ENCODE data around the gene FLRT1. TPM values are rescaled to one million over a fixed set of nuclear protein-coding genes. Genes with fewer than 3 reads are reported as not detected.

Gene FLRT1
- total and polyA plus RNA-seq, 4 donors, result 0.02 to 0.32 (median 0.05) TPM; not detected in 1

GRCh38 chr11:64022125-64022784 is 13.5 kb upstream of the FLRT1 start:
- TF ChIP-seq TAF1 (conservative IDR thresholded peaks at IDR 0.05), result no peak
- TF ChIP-seq RXRA (IDR thresholded peaks at IDR 0.05), result no peak
- TF ChIP-seq, protein P1, sequence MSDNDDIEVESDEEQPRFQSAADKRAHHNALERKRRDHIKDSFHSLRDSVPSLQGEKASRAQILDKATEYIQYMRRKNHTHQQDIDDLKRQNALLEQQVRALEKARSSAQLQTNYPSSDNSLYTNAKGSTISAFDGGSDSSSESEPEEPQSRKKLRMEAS (IDR thresholded peaks at IDR 0.05), result no peak
- TF ChIP-seq HNF4G (IDR thresholded peaks at IDR 0.05), result no peak
- no peak for TF ChIP-seq EGR1 (IDR thresholded peaks at IDR 0.05; ENCODE audit: low read depth in 2 of 2)
- TF ChIP-seq FOXA1 (IDR thresholded peaks at IDR 0.05), result no peak
- no peak for TF ChIP-seq SP1 (IDR thresholded peaks at IDR 0.05)
- TF ChIP-seq FOXA2 (IDR thresholded peaks at IDR 0.05), result no peak
- TF ChIP-seq, protein P2, sequence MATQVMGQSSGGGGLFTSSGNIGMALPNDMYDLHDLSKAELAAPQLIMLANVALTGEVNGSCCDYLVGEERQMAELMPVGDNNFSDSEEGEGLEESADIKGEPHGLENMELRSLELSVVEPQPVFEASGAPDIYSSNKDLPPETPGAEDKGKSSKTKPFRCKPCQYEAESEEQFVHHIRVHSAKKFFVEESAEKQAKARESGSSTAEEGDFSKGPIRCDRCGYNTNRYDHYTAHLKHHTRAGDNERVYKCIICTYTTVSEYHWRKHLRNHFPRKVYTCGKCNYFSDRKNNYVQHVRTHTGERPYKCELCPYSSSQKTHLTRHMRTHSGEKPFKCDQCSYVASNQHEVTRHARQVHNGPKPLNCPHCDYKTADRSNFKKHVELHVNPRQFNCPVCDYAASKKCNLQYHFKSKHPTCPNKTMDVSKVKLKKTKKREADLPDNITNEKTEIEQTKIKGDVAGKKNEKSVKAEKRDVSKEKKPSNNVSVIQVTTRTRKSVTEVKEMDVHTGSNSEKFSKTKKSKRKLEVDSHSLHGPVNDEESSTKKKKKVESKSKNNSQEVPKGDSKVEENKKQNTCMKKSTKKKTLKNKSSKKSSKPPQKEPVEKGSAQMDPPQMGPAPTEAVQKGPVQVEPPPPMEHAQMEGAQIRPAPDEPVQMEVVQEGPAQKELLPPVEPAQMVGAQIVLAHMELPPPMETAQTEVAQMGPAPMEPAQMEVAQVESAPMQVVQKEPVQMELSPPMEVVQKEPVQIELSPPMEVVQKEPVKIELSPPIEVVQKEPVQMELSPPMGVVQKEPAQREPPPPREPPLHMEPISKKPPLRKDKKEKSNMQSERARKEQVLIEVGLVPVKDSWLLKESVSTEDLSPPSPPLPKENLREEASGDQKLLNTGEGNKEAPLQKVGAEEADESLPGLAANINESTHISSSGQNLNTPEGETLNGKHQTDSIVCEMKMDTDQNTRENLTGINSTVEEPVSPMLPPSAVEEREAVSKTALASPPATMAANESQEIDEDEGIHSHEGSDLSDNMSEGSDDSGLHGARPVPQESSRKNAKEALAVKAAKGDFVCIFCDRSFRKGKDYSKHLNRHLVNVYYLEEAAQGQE (IDR thresholded peaks at IDR 0.05), result no peak
- Histone ChIP-seq H3K4me1 (ENCODE audit: control insufficient read depth in 4 of 4, insufficient read depth in 4 of 4, low read length in 3 of 4) (no peaks in the 10 kb centered on the region), H3K4me3 (ENCODE audit: low read depth in 1 of 3, low read length in 3 of 3) (no peak overlapping the region), H3K27me3 (ENCODE audit: control insufficient read depth in 4 of 4, insufficient read depth in 4 of 4, low read length in 3 of 4) (no peaks in the 10 kb centered on the region), H3K36me3 (ENCODE audit: control insufficient read depth in 4 of 4, insufficient read depth in 3 of 4, low read depth in 1 of 4, low read length in 3 of 4) (no peaks in the 10 kb centered on the region), H3K9ac (ENCODE audit: low read depth in 1 of 2, low read length in 2 of 2) (no peak overlapping the region), H3K27ac (ENCODE audit: low read depth in 1 of 2, low read length in 2 of 2) (no peak overlapping the region), H3K9me3 (ENCODE audit: control insufficient read depth in 4 of 4, low read length in 3 of 4) (no peaks in the 10 kb centered on the region)
- 91% methylated on average over 14 of the region's 14 CpGs for WGBS
- DNase-seq (ENCODE audit: low spot score), result no peak

DNA sequence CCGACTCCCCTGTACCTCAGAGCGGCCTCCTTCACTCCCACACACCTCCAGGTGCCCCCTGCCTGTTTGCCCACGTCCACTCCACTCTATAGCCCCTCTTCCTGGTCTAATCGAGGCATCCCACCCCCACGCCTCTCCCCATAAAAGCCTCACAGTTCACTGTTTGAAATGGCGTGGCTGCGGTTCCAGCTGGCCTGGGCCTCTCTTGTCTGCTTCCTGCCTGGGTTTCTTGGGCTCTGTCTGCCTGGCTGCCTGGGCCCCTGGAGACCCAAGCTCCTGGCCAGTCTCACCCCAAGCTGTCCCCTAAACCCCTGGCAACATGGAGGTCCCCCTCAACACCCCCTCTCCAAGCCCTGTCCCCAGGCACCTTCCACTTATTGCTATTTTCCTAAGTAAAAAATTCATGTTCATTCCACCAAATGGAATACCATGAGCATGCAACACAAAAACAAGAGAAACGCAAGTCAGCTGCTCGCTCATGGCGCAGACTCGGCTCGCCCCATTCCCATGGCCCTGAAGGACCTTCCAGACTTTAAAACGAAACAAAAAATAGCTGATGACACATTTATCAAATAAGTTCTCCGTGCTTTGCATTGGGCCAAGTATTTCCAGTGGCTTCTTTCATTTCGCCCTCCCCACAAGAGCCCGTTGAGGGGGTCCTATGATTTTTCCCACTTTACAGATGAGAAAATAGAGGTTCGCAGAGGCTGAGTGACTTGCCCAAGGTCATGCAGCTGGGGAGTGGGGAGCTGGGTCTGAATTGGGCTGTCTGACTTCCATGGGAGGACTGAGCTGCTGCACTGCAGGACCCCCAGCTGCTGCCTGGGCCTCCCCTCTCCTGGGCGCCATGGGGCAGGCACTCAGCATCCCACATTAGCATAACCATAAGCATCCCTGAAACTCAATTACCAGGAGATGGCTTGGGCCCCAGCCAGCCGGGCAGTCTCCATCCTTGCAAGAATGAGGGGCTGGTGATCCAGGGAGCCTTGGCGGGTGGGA is 11.7 kb upstream of the FLRT1 start:
- no peak for TF ChIP-seq NR2F2 (IDR thresholded peaks at IDR 0.05)
- TF ChIP-seq, protein P3, sequence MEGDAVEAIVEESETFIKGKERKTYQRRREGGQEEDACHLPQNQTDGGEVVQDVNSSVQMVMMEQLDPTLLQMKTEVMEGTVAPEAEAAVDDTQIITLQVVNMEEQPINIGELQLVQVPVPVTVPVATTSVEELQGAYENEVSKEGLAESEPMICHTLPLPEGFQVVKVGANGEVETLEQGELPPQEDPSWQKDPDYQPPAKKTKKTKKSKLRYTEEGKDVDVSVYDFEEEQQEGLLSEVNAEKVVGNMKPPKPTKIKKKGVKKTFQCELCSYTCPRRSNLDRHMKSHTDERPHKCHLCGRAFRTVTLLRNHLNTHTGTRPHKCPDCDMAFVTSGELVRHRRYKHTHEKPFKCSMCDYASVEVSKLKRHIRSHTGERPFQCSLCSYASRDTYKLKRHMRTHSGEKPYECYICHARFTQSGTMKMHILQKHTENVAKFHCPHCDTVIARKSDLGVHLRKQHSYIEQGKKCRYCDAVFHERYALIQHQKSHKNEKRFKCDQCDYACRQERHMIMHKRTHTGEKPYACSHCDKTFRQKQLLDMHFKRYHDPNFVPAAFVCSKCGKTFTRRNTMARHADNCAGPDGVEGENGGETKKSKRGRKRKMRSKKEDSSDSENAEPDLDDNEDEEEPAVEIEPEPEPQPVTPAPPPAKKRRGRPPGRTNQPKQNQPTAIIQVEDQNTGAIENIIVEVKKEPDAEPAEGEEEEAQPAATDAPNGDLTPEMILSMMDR (IDR thresholded peaks at IDR 0.05; ENCODE audit: low read depth, low read length, missing input control), result no peak
- TF ChIP-seq, protein P1 (IDR thresholded peaks at IDR 0.05), result no peak
- TF ChIP-seq, protein P2 (IDR thresholded peaks at IDR 0.05), result no peak
- no peak for TF ChIP-seq SP1 (IDR thresholded peaks at IDR 0.05)
- no peak for TF ChIP-seq YY1 (IDR thresholded peaks at IDR 0.05)
- WGBS, result 90% methylated on average over 20 of the region's 20 CpGs
- Histone ChIP-seq H3K36me3 (ENCODE audit: control insufficient read depth in 4 of 4, insufficient read depth in 3 of 4, low read depth in 1 of 4, low read length in 3 of 4) (no peaks in the 10 kb centered on the region), H3K4me1 (ENCODE audit: control insufficient read depth in 4 of 4, insufficient read depth in 4 of 4, low read length in 3 of 4) (peaks cover 0 to 3% (median 1%) of the 10 kb centered on the region in 4 donors), H3K4me3 (ENCODE audit: low read depth in 1 of 3, low read length in 3 of 3) (no peak overlapping the region), H3K27me3 (ENCODE audit: control insufficient read depth in 4 of 4, insufficient read depth in 4 of 4, low read length in 3 of 4) (no peaks in the 10 kb centered on the region), H3K9me3 (ENCODE audit: control insufficient read depth in 4 of 4, low read length in 3 of 4) (no peaks in the 10 kb centered on the region), H3K27ac (ENCODE audit: low read depth in 1 of 2, low read length in 2 of 2) (no peak overlapping the region), H3K9ac (ENCODE audit: low read depth in 1 of 2, low read length in 2 of 2) (no peak overlapping the region)
- DNase-seq (ENCODE audit: low spot score), result no peak
